NT2/D1 (cell line): ENCODE results near the gene USP3.
"Not testable (repeated sequence)": the region's sequence is repeated elsewhere in the genome, so short reads cannot be mapped to it uniquely, and the experiment has no call there.

Experiments
- DNase-seq: peaks from one replicate; pipeline ENCODE4 v3.0.0-alpha.2; 2011; ENCODE audit warnings: low read depth, low spot score
- H3K27me3 ChIP-seq: 2 replicates; pipeline ENCODE4 v1.6.0; 2011; ENCODE audit warnings: mild to moderate bottlenecking; ENCODE audit not compliant: insufficient read length, insufficient read depth
- H3K36me3 ChIP-seq: 2 replicates; pipeline ENCODE4 v1.6.1; 2011; ENCODE audit warnings: mild to moderate bottlenecking, low read length, mixed read lengths; ENCODE audit not compliant: insufficient read depth, insufficient read length
- H3K4me1 ChIP-seq: 2 replicates; pipeline ENCODE4 v1.5.1; 2011; ENCODE audit not compliant: insufficient read depth, insufficient read length
- H3K4me3 ChIP-seq: 2 replicates; pipeline ENCODE4 v1.5.1; 2011; ENCODE audit warnings: low read depth; ENCODE audit not compliant: insufficient read length
- H3K9ac ChIP-seq: 2 replicates; pipeline ENCODE4 v1.6.0; 2011; ENCODE audit warnings: low read depth; ENCODE audit not compliant: insufficient read length
- H3K9me3 ChIP-seq: 2 replicates; pipeline ENCODE4 v1.5.1; 2011; ENCODE audit warnings: mild to moderate bottlenecking, low read length; ENCODE audit not compliant: insufficient read depth
- SUZ12 ChIP-seq: IDR thresholded peaks from 2 replicates; pipeline ENCODE4 v1.6.1; 2011; ENCODE audit not compliant: insufficient read length, insufficient read depth; ENCODE audit errors: extremely low read depth
- YY1 ChIP-seq: IDR thresholded peaks from 2 replicates; pipeline ENCODE4 v1.6.1; 2011; ENCODE audit not compliant: insufficient read length, insufficient read depth
- ZNF274 ChIP-seq: IDR thresholded peaks from 2 replicates; pipeline ENCODE4 v1.6.1; 2011; ENCODE audit warnings: mild to moderate bottlenecking, low read depth, low read length

The USP3 gene

GRCh38 chr15:63513728-63514127 is 9.3 kb downstream of the USP3 start:
- Histone ChIP-seq H3K27me3 (no peaks in the 10 kb centered on the region), H3K4me1 (no peaks in the 10 kb centered on the region), H3K9me3 (no peaks in the 10 kb centered on the region), H3K9ac (no peak overlapping the region), H3K36me3 (no peaks in the 10 kb centered on the region), H3K4me3 (no peak overlapping the region)
- DNase-seq: no peak
- TF ChIP-seq YY1: no peak
- no peak for TF ChIP-seq ZNF274
- TF ChIP-seq SUZ12: no peak

GRCh38 chr15:63514531-63514943 is 10.1 kb downstream of the USP3 start:
- Histone ChIP-seq H3K4me3 (no peak overlapping the region), H3K36me3 (no peaks in the 10 kb centered on the region)
- DNase-seq: no peak

GRCh38 chr15:63517202-63517601 is 12.8 kb downstream of the USP3 start:
- Histone ChIP-seq H3K9ac (no peak overlapping the region), H3K9me3 (no peaks in the 10 kb centered on the region), H3K4me1 (no peaks in the 10 kb centered on the region), H3K4me3 (no peak overlapping the region), H3K27me3 (no peaks in the 10 kb centered on the region), H3K36me3 (no peaks in the 10 kb centered on the region)
- no peak for DNase-seq
- TF ChIP-seq SUZ12 (no peak), YY1 (no peak), ZNF274 (no peak)

More at GRCh38 chr15:63514531-63514943, 10.1 kb downstream of the USP3 start:
- Histone ChIP-seq H3K9ac (no peak overlapping the region), H3K27me3 (no peaks in the 10 kb centered on the region), H3K4me1 (no peaks in the 10 kb centered on the region), H3K9me3 (no peaks in the 10 kb centered on the region)
- no peak for TF ChIP-seq ZNF274
- TF ChIP-seq YY1: no peak
- TF ChIP-seq SUZ12: no peak

GRCh38 chr15:63517628-63518027 is 13.2 kb downstream of the USP3 start:
- no peak for TF ChIP-seq YY1
- no peak for TF ChIP-seq SUZ12
- TF ChIP-seq ZNF274: no peak
- DNase-seq: no peak
- no peaks in the 10 kb centered on the region for H3K9me3 ChIP-seq
- H3K4me3 ChIP-seq: no peak overlapping the region
- no peak overlapping the region for H3K9ac ChIP-seq
- H3K4me1 ChIP-seq: no peaks in the 10 kb centered on the region
- no peaks in the 10 kb centered on the region for H3K27me3 ChIP-seq
- no peaks in the 10 kb centered on the region for H3K36me3 ChIP-seq

- no peaks in the 10 kb centered on the region for H3K27me3 ChIP-seq
- TF ChIP-seq SUZ12 (no peak), ZNF274 (no peak), YY1 (no peak)
- no peaks in the 10 kb centered on the region for H3K4me1 ChIP-seq
- no peak overlapping the region for H3K4me3 ChIP-seq
- no peaks in the 10 kb centered on the region for H3K36me3 ChIP-seq
- no peak overlapping the region for H3K9ac ChIP-seq
- no peaks in the 10 kb centered on the region for H3K9me3 ChIP-seq
- no peak for DNase-seq
Observed at GRCh38 chr15:63519041-63519440, 14.6 kb downstream of the USP3 start.

- DNase-seq: no peak
- Histone ChIP-seq H3K9me3 (no peaks in the 10 kb centered on the region), H3K4me3 (no peak overlapping the region), H3K36me3 (no peaks in the 10 kb centered on the region), H3K27me3 (no peaks in the 10 kb centered on the region), H3K9ac (no peak overlapping the region), H3K4me1 (no peaks in the 10 kb centered on the region)
- TF ChIP-seq ZNF274 (no peak), YY1 (no peak), SUZ12 (no peak)
Observed at GRCh38 chr15:63519548-63520178, 15.3 kb downstream of the USP3 start.

GRCh38 chr15:63520462-63520861 is 16.1 kb downstream of the USP3 start:
- not testable (repeated sequence) for H3K9ac ChIP-seq, DNase-seq, H3K4me3 ChIP-seq, H3K9me3 ChIP-seq, H3K36me3 ChIP-seq, H3K27me3 ChIP-seq, H3K4me1 ChIP-seq
